Jurkat, Clone E6-1 (cell line): Measurements from ENCODE around the gene CCDC27.

ENCODE experiments used
- DNase-seq: peaks from one replicate; pipeline ENCODE4 v3.0.0-alpha.2; 2011; ENCODE audit warnings: low read depth, low spot score
- H3K4me3 ChIP-seq: 2 replicates; pipeline ENCODE4 v1.5.1; 2011; ENCODE audit warnings: mild to moderate bottlenecking, low read length, control low read depth, moderate library complexity

The CCDC27 gene

GRCh38 chr1:3772027-3772714 lies 19.9 kb downstream of the CCDC27 start:
- H3K4me3 ChIP-seq: peak overlapping the region; percentile 50
- peak; percentile 63 for DNase-seq

- no peak for DNase-seq
- peak within 1 kb of the TSS; percentile 50 for H3K4me3 ChIP-seq
Observed at GRCh38 chr1:3772715-3773571, 20.7 kb downstream of the CCDC27 start, which contains the start of gene SMIM1. SMIM1 (plus strand) TSS chr1:3772749; CDS start chr1:3775374, 2,625 bp downstream.

GRCh38 chr1:3773572-3774275 lies 21.5 kb downstream of the CCDC27 start:
- DNase-seq: no peak
- no peak overlapping the region for H3K4me3 ChIP-seq

- DNase-seq: no peak
Observed at GRCh38 chr1:3774276-3774945, 22.2 kb downstream of the CCDC27 start.

GRCh38 chr1:3774946-3775489 lies 22.8 kb downstream of the CCDC27 start:
- H3K4me3 ChIP-seq: no peak overlapping the region
- DNase-seq: no peak

More at GRCh38 chr1:3774276-3774945, 22.2 kb downstream of the CCDC27 start:
- no peak overlapping the region for H3K4me3 ChIP-seq

- peak; percentile 54 for DNase-seq
- H3K4me3 ChIP-seq: no peak overlapping the region
Observed at GRCh38 chr1:3775490-3776230, 23.4 kb downstream of the CCDC27 start.

- no peak for DNase-seq
- no peak overlapping the region for H3K4me3 ChIP-seq
Observed at GRCh38 chr1:3776231-3776961, 24.1 kb downstream of the CCDC27 start.

- DNase-seq: no peak
- H3K4me3 ChIP-seq: no peak overlapping the region
Observed at GRCh38 chr1:3777078-3777547, 24.9 kb downstream of the CCDC27 start.

- no peak for DNase-seq
Observed at GRCh38 chr1:3777647-3778589, 25.7 kb downstream of the CCDC27 start.

GRCh38 chr1:3778590-3779264 lies 26.5 kb downstream of the CCDC27 start:
- no peak overlapping the region for H3K4me3 ChIP-seq
- no peak for DNase-seq

More at GRCh38 chr1:3777647-3778589, 25.7 kb downstream of the CCDC27 start:
- no peak overlapping the region for H3K4me3 ChIP-seq

GRCh38 chr1:3779265-3779911 lies 27.1 kb downstream of the CCDC27 start:
- H3K4me3 ChIP-seq: no peak overlapping the region
- DNase-seq: no peak

GRCh38 chr1:3779912-3780416 lies 27.7 kb downstream of the CCDC27 start:
- DNase-seq: no peak

GRCh38 chr1:3780901-3781300 lies 28.7 kb downstream of the CCDC27 start:
- no peak for DNase-seq
- H3K4me3 ChIP-seq: no peak overlapping the region

More at GRCh38 chr1:3779912-3780416, 27.7 kb downstream of the CCDC27 start:
- H3K4me3 ChIP-seq: no peak overlapping the region

GRCh38 chr1:3783651-3784474 lies 31.6 kb downstream of the CCDC27 start:
- H3K4me3 ChIP-seq: no peak overlapping the region
- DNase-seq: no peak
